HepG2 (cell line): ENCODE measurements around the gene PRR36. TPM values are rescaled to one million over a fixed set of nuclear protein-coding genes. Genes with fewer than 3 reads are reported as not detected.

Experiments
- ATAC-seq: fragments of 200-7000 bp; cut with Tn5 transposase; 3 replicates; pipeline ENCODE4 v1.9.1; 2020; ENCODE audit warnings: mild to moderate bottlenecking, moderate library complexity
- BruUV-seq: library from RNA; stranded (reverse); fragments of 400-500 nt; replicated peaks from 2 replicates; lab custom pipeline; 2021; lab: Mats Ljungman, UMichigan
- CTCF ChIA-PET: fragments of 300-600 bp; formaldehyde crosslinking; extraction: SDS; loops from one replicate; lab custom pipeline; 2021; ENCODE audit warnings: low total read pairs, inconsistent platforms, low intra/inter-chr PET ratio; lab: Yijun Ruan, JAX
- POLR2A ChIA-PET: fragments of 350-600 bp; sonication (Branson Sonifier 250); formaldehyde crosslinking; loops from one replicate; lab custom pipeline; 2020; ENCODE audit warnings: antibody characterized with exemption, inconsistent platforms; lab: Yijun Ruan, JAX
- DNase-seq: peaks from one replicate; pipeline ENCODE4 v3.0.0-alpha.2; 2015; ENCODE audit warnings: low spot score
- FAIRE-seq: peaks from 3 replicates; lab custom pipeline; 2011; peaks lifted over from hg19 to GRCh38; lab: Jason Lieb, UNC
- H2AFZ ChIP-seq: one replicate; pipeline ENCODE4 v1.6.1; 2011; ENCODE audit warnings: low read length, inconsistent platforms
- H3K27ac ChIP-seq: fragments of 300-600 bp; 3 replicates; pipeline ENCODE4 v1.8.0; 2011; ENCODE audit warnings: mixed run types, mild to moderate bottlenecking, mixed read lengths, low read length, inconsistent platforms; ENCODE audit not compliant: insufficient read depth; ENCODE audit errors: extremely low read length
- H3K27me3 ChIP-seq, 2 experiments: fragments of 200-600 bp in 1 of 2; 2 replicates in 1 of 2; 3 replicates in 1 of 2; pipeline versions ENCODE4 v1.6.0 to v1.8.0; 2011; ENCODE audit warnings: low read length in 2 of 2, mild to moderate bottlenecking in 2 of 2, moderate library complexity in 2 of 2, inconsistent platforms in 1 of 2; ENCODE audit not compliant: insufficient read depth in 2 of 2, control insufficient read depth in 1 of 2
- H3K36me3 ChIP-seq, 2 experiments: fragments of 200-600 bp in 1 of 2; replicated peaks in 1 of 2; 2 replicates in 1 of 2; 3 replicates in 1 of 2; pipeline versions ENCODE4 v1.5.1 to v1.8.0; 2011; ENCODE audit warnings: low read length in 2 of 2, inconsistent platforms in 1 of 2; ENCODE audit not compliant: insufficient read depth in 2 of 2, control insufficient read depth in 1 of 2
- H3K4me1 ChIP-seq: 2 replicates; pipeline ENCODE4 v1.5.1; 2012; ENCODE audit warnings: low read length, inconsistent platforms; ENCODE audit not compliant: insufficient read depth
- H3K4me2 ChIP-seq: 2 replicates; pipeline ENCODE4 v1.6.0; 2011; ENCODE audit warnings: low read depth, low read length, inconsistent platforms
- H3K4me3 ChIP-seq, 3 experiments: fragments of 200-600 bp in 1 of 3; sonication (generic), shearing (Covaris generic) in 1 of 3; replicated peaks in 1 of 3; 2 replicates each; pipeline ENCODE4 v1.5.1; 2011 to 2016; ENCODE audit warnings: low read length in 3 of 3, inconsistent platforms in 2 of 3, low read depth in 2 of 3, mild to moderate bottlenecking in 2 of 3, control low read depth in 1 of 3, mixed read lengths in 1 of 3; ENCODE audit not compliant: insufficient read depth in 1 of 3
- H3K79me2 ChIP-seq: one replicate; pipeline ENCODE4 v1.6.1; 2011; ENCODE audit warnings: low read length, inconsistent platforms; ENCODE audit not compliant: insufficient read depth
- H3K9ac ChIP-seq: 2 replicates; pipeline ENCODE4 v1.6.0; 2011; ENCODE audit warnings: mild to moderate bottlenecking, low read depth, low read length, inconsistent platforms; ENCODE audit not compliant: insufficient read depth
- H3K9me3 ChIP-seq: 2 replicates; pipeline ENCODE4 v1.5.1; 2012; ENCODE audit warnings: mild to moderate bottlenecking, low read length
- H4K20me1 ChIP-seq: 2 replicates; pipeline ENCODE4 v1.6.0; 2011; ENCODE audit warnings: inconsistent platforms, mild to moderate bottlenecking, low read length, moderate library complexity; ENCODE audit not compliant: insufficient read depth
- ADNP ChIP-seq: sonication (generic); formaldehyde crosslinking; IDR thresholded peaks from 2 replicates; pipeline ENCODE4 v1.4.0; 2020; ENCODE audit warnings: missing genetic modification reagents
- CBX1 ChIP-seq: IDR thresholded peaks from one replicate; pipeline ENCODE4 v1.6.1; 2016; ENCODE audit warnings: antibody characterized with exemption, low read depth
- HDAC1 ChIP-seq: sonication (generic); formaldehyde crosslinking; IDR thresholded peaks from 2 replicates; pipeline ENCODE4 v1.5.1; 2020; ENCODE audit warnings: mild to moderate bottlenecking, missing genetic modification reagents
- HDAC6 ChIP-seq: fragments of 200-600 bp; sonication (generic); IDR thresholded peaks from 2 replicates; pipeline ENCODE4 v1.7.0; 2017; ENCODE audit warnings: mild to moderate bottlenecking, antibody characterized with exemption, low read length, low read depth
- HNRNPLL ChIP-seq: fragments of 200-400 bp; formaldehyde crosslinking; IDR thresholded peaks from 2 replicates; pipeline ENCODE4 v1.6.1; 2017; ENCODE audit warnings: mild to moderate bottlenecking, low read depth, low read length; ENCODE audit not compliant: poor library complexity, severe bottlenecking
- KDM1A ChIP-seq: IDR thresholded peaks from 2 replicates; pipeline ENCODE4 v1.6.1; 2016; ENCODE audit warnings: missing compliant biosample characterization
- NCOA5 ChIP-seq: sonication (generic); formaldehyde crosslinking; IDR thresholded peaks from 2 replicates; pipeline ENCODE4 v1.4.0; 2020; ENCODE audit warnings: missing genetic modification reagents
- RBFOX2 ChIP-seq: fragments of 200-400 bp; formaldehyde crosslinking; IDR thresholded peaks from 2 replicates; pipeline ENCODE4 v1.6.1; 2017; ENCODE audit warnings: low read depth, mild to moderate bottlenecking, low read length
- RCOR2 ChIP-seq: IDR thresholded peaks from 2 replicates; pipeline ENCODE4 v1.6.1; 2016; ENCODE audit warnings: missing biosample characterization, missing genetic modification reagents
- RNF2 ChIP-seq: fragments of 450-650 bp; conservative IDR thresholded peaks from 2 replicates; pipeline ENCODE4 v1.6.1; 2016; ENCODE audit warnings: low read depth
- SMAD3 ChIP-seq: sonication (generic); formaldehyde crosslinking; IDR thresholded peaks from 2 replicates; pipeline ENCODE4 v1.4.0; 2020; ENCODE audit warnings: missing genetic modification reagents
- SOX6 ChIP-seq, 2 experiments: fragments of 450-650 bp in 1 of 2; sonication (generic) in 1 of 2; formaldehyde crosslinking in 1 of 2; IDR thresholded peaks; 2 replicates each; pipeline versions ENCODE4 v1.4.0 to v1.6.1; 2017 to 2020; ENCODE audit warnings: antibody characterized with exemption in 1 of 2, mild to moderate bottlenecking in 1 of 2, missing genetic modification reagents in 1 of 2
- STAG1 ChIP-seq: sonication (generic); formaldehyde crosslinking; IDR thresholded peaks from 2 replicates; pipeline ENCODE4 v1.4.0; 2020; ENCODE audit warnings: missing genetic modification reagents
- THAP11 ChIP-seq: IDR thresholded peaks from 2 replicates; pipeline ENCODE4 v1.6.1; 2016; ENCODE audit warnings: missing biosample characterization, missing genetic modification reagents
- WIZ ChIP-seq: sonication (generic); formaldehyde crosslinking; IDR thresholded peaks from 2 replicates; pipeline ENCODE4 v1.5.1; 2020; ENCODE audit warnings: mild to moderate bottlenecking, missing genetic modification reagents
- YY1 ChIP-seq: IDR thresholded peaks from 2 replicates; pipeline ENCODE4 v1.6.1; 2011; ENCODE audit warnings: low read length, low read depth, moderate library complexity, mild to moderate bottlenecking; ENCODE audit not compliant: insufficient read depth, insufficient replicate concordance
- ZMYM3 ChIP-seq: sonication (generic); formaldehyde crosslinking; IDR thresholded peaks from 2 replicates; pipeline ENCODE4 v1.5.1; 2020; ENCODE audit warnings: mild to moderate bottlenecking, missing genetic modification reagents
- ZNF296 ChIP-seq: sonication (generic); formaldehyde crosslinking; conservative IDR thresholded peaks from 2 replicates; pipeline ENCODE4 v1.5.0; 2020; ENCODE audit warnings: mild to moderate bottlenecking, missing genetic modification reagents
- ZNF33B ChIP-seq: sonication (generic); formaldehyde crosslinking; IDR thresholded peaks from 2 replicates; pipeline ENCODE4 v1.5.1; 2020; ENCODE audit warnings: mild to moderate bottlenecking, missing genetic modification reagents
- ZNF629 ChIP-seq: sonication (generic); formaldehyde crosslinking; conservative IDR thresholded peaks from 2 replicates; pipeline ENCODE4 v1.5.0; 2020; ENCODE audit warnings: missing genetic modification reagents
- ZNF652 ChIP-seq: IDR thresholded peaks from 2 replicates; pipeline ENCODE4 v1.6.1; 2016; ENCODE audit warnings: low read depth, borderline replicate concordance
- ZNF768 ChIP-seq: sonication (generic); formaldehyde crosslinking; IDR thresholded peaks from 2 replicates; pipeline ENCODE4 v1.4.0; 2020; ENCODE audit warnings: missing genetic modification reagents
- WGBS: methylation state at CpG from one replicate; pipeline ENCODE4 v1.1.6; 2017; ENCODE audit warnings: low lambda C conversion rate; 5-methylcytosine and 5-hydroxymethylcytosine counted together
- in situ Hi-C: cut with HindIII; loops from 2 replicates; pipeline ENCODE4 v1.10.0; 2017; ENCODE audit warnings: low pct_unique_long_range_greater_than_20kb; ENCODE audit not compliant: extremely low pct_ligation_motif_present
- intact Hi-C: fragments of 100-400 bp; cut with micrococcal nuclease; formaldehyde crosslinking; loops from one replicate; pipeline ENCODE4 v1.10.0; 2022; ENCODE audit not compliant: unreplicated experiment
- polyA plus RNA-seq, 8 experiments: library from polyadenylated mRNA; depleted of rRNA in 3 of 8; stranded (reverse) in 7 of 8; unstranded in 1 of 8; fragments of >200 nt; fragmentation: Illumina TruSeq in 4 of 8; extraction: Trizol in 4 of 8; gene quantifications; 2 replicates each; pipeline versions ENCODE4 v1.2.1 to v1.2.3, GENCODE V29; 2011 to 2016; ENCODE audit warnings: low read depth in 4 of 8, missing spikeins in 1 of 8, mixed read lengths in 1 of 8; ENCODE audit not compliant: insufficient read depth in 1 of 8
- total RNA-seq, 5 experiments: library from RNA; depleted of rRNA; stranded (reverse); fragments of >200 nt; fragmentation: Illumina TruSeq; extraction: Trizol; gene quantifications; 2 replicates each; pipeline ENCODE4 v1.2.3, GENCODE V29; 2016; ENCODE audit warnings: low read depth in 1 of 5
- TF ChIP-seq, protein P1 (sequence below): IDR thresholded peaks from 2 replicates; pipeline ENCODE4 v1.6.1; 2016; ENCODE audit warnings: low read depth

PRR36 gene
- total and polyA plus RNA-seq, 2 of the 13 experiments (the other 11 are each of a cell fraction or from before 2014, with no cell fraction given) = 0.07 to 0.17 TPM

DNA sequence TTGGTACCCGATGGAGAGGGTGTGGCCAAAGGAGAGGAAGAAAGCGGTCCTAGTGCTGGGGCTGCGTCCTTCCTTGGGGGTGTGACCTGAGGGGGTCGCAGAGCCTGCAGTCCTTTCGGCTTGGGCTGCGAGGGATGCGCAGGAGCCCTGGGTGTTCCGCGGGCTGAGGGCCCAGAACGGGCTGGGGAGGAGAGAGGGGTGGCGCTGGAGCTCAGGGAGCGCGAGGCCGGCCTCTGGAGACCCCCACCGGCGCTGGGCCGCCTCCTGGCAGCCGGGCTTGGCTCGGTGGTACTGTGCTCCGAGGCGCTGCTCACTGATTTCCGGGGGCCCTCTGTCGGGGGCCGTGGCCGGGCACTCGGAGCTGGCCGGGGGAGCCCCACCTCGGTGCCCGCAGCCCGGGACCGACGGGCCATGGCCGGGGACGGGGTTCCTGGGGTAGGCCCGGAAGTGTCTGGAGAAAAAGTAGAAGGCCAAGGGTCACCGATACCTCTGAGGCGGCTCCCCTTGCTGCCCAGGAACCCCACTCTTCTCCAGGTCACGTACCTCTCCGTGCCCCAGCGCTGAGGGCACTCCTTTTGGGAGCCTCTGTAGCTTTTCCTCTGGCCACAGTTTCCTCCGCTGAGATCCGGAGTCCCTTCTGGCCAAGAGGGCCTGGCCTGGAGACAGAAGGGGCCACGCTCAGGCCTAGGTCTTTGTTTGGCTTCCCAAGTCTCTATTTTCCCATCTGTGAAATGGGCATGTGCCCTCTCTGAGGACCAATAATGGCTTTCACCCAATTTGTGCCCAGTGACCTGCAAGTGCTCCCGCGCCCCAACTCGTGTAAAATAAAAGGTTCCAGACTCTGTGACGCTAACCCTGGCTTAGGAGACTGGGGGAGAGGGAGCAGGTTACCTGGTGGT, 1.6 kb downstream of the PRR36 start:
- no TSS peak for BruUV-seq
- Histone ChIP-seq H3K9ac (peak overlapping the region; percentile 13; the same call in 1 of the 2 replicates), H3K4me1 (peaks cover 52% of the 10 kb centered on the region), H4K20me1 (no peaks in the 10 kb centered on the region; the same call in 1 of the 2 replicates), H3K9me3 (no peaks in the 10 kb centered on the region), H3K27me3 (peaks cover 0 to 4% of the 10 kb centered on the region in 2 experiments; a peak in 1 of 5 replicates), H2AFZ (no peak overlapping the region), H3K79me2 (no peaks in the 10 kb centered on the region), H3K27ac (no peak overlapping the region), H3K4me2 (peak overlapping the region; percentile 89; the same call in 1 of the 2 replicates), H3K4me3 (peak overlapping the region in 2 of 3 experiments; percentile 32 to 73; a peak in 3 of 6 replicates), H3K36me3 (no peaks in the 10 kb centered on the region)
- in situ Hi-C loops = no loop called here
- no peak for FAIRE-seq
- intact Hi-C loops = loop anchor here (10.0 kb wide), 1 partner anchor 1138 kb away; the partner anchor contains the start of genes GPR108 and TRIP10
- DNase-seq = no peak
- 61% methylated on average over 12 of the region's 47 CpGs for WGBS
- no peak for ATAC-seq
- CTCF ChIA-PET = no interaction called here
- POLR2A ChIA-PET = interaction anchor here (1.1 to 2.0 kb wide), 2 partner anchors 15 to 31 kb away, joined by 6 read pairs; partner anchors contain the start of genes LRRC8E and MAP2K7
- TF ChIP-seq ZNF296 (0 out of 2 replicates have a peak, but pooled peaks have one; percentile 27), THAP11 (CRISPR knock-in tag) (no peak), NCOA5 (CRISPR knock-in tag) (no peak), ADNP (CRISPR knock-in tag) (0 out of 2 replicates have a peak, but pooled peaks have one; percentile 45), CBX1 (no peak), HNRNPLL (peak; percentile 14), WIZ (no peak), HDAC6 (no peak), RNF2 (no peak), ZNF33B (CRISPR knock-in tag) (0 out of 2 replicates have a peak, but pooled peaks have one; percentile 53), RBFOX2 (no peak), KDM1A (CRISPR knock-in tag) (peak; percentile 60; the same call in 1 of the 2 replicates), ZNF652 (no peak), SOX6 (IDR thresholded peaks at IDR 0.05) (no peak), SOX6 (CRISPR knock-in tag; IDR thresholded peaks at IDR 0.05) (0 out of 2 replicates have a peak, but pooled peaks have one; percentile 1), SMAD3 (CRISPR knock-in tag) (no peak), HDAC1 (CRISPR knock-in tag) (no peak), YY1 (no peak), ZNF768 (peak; percentile 24; the same call in 1 of the 2 replicates), ZNF629 (CRISPR knock-in tag) (peak; percentile 96), RCOR2 (CRISPR knock-in tag) (peak; percentile 48; the same call in 1 of the 2 replicates), ZMYM3 (CRISPR knock-in tag) (peak; percentile 89), STAG1 (CRISPR knock-in tag) (no peak)
- TF ChIP-seq, protein P1, sequence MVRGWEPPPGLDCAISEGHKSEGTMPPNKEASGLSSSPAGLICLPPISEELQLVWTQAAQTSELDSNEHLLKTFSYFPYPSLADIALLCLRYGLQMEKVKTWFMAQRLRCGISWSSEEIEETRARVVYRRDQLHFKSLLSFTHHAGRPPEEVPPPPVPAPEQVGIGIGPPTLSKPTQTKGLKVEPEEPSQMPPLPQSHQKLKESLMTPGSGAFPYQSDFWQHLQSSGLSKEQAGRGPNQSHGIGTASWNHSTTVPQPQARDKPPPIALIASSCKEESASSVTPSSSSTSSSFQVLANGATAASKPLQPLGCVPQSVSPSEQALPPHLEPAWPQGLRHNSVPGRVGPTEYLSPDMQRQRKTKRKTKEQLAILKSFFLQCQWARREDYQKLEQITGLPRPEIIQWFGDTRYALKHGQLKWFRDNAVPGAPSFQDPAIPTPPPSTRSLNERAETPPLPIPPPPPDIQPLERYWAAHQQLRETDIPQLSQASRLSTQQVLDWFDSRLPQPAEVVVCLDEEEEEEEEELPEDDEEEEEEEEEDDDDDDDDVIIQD (CRISPR knock-in tag) = no peak
